Measurements from ENCODE around the gene PPP2R5B.

Gene PPP2R5B

GRCh38 chr11:64888729-64889511, 35.6 kb upstream of the PPP2R5B start:
- FAIRE-seq, result no peak

GRCh38 chr11:64890522-64890939, 34.0 kb upstream of the PPP2R5B start:
- FAIRE-seq, result no peak

- FAIRE-seq, result no peak
Observed at GRCh38 chr11:64891215-64891848, 33.2 kb upstream of the PPP2R5B start.

GRCh38 chr11:64891880-64892279, 32.6 kb upstream of the PPP2R5B start:
- FAIRE-seq, result no peak

- FAIRE-seq, result no peak
Observed at GRCh38 chr11:64892411-64892831, 32.1 kb upstream of the PPP2R5B start.

- FAIRE-seq, result no peak
Observed at GRCh38 chr11:64892838-64893193, 31.7 kb upstream of the PPP2R5B start.

GRCh38 chr11:64893194-64894069, 31.1 kb upstream of the PPP2R5B start:
- no peak for FAIRE-seq

- FAIRE-seq, result no peak
Observed at GRCh38 chr11:64894070-64894811, 30.2 kb upstream of the PPP2R5B start.

GRCh38 chr11:64894812-64895452, 29.6 kb upstream of the PPP2R5B start:
- FAIRE-seq, result no peak

- no peak for FAIRE-seq
Observed at GRCh38 chr11:64896448-64897022, 28.0 kb upstream of the PPP2R5B start.

- no peak for FAIRE-seq
Observed at GRCh38 chr11:64897381-64898075, 27.0 kb upstream of the PPP2R5B start.

GRCh38 chr11:64898076-64898445, 26.4 kb upstream of the PPP2R5B start:
- FAIRE-seq, result no peak

GRCh38 chr11:64898541-64898940, 25.9 kb upstream of the PPP2R5B start:
- FAIRE-seq, result no peak

GRCh38 chr11:64900263-64900678, 24.2 kb upstream of the PPP2R5B start:
- FAIRE-seq, result no peak

GRCh38 chr11:64900774-64901173, 23.7 kb upstream of the PPP2R5B start:
- FAIRE-seq, result no peak

GRCh38 chr11:64902102-64902900, 22.2 kb upstream of the PPP2R5B start:
- FAIRE-seq, result no peak

- no peak for FAIRE-seq
Observed at GRCh38 chr11:64903291-64903833, 21.1 kb upstream of the PPP2R5B start.

- FAIRE-seq, result no peak
Observed at GRCh38 chr11:64905516-64906313, 18.8 kb upstream of the PPP2R5B start.

- no peak for FAIRE-seq
Observed at GRCh38 chr11:64906314-64906635, 18.2 kb upstream of the PPP2R5B start.
